DMS53 treated with DMSO at 0.1 percent for 48 hours (cell line): ENCODE results near the gene TMEM207.

Experiments
- DNase-seq: peaks from one replicate; lab custom pipeline; 2025; ENCODE audit not compliant: unreplicated experiment; lab: John Stamatoyannopoulos, UW

Gene TMEM207

GRCh38 chr3:190444576-190445145, 5.0 kb downstream of the TMEM207 start:
- DNase-seq: no peak

GRCh38 chr3:190444006-190444405, 5.7 kb downstream of the TMEM207 start:
- no peak for DNase-seq

GRCh38 chr3:190443257-190443656, 6.4 kb downstream of the TMEM207 start:
- no peak for DNase-seq

GRCh38 chr3:190442240-190442639, 7.5 kb downstream of the TMEM207 start:
- no peak for DNase-seq

- no peak for DNase-seq
Measured at GRCh38 chr3:190436331-190436730, 13.4 kb downstream of the TMEM207 start.

- DNase-seq: no peak
Measured at GRCh38 chr3:190435618-190436017, 14.1 kb downstream of the TMEM207 start.

GRCh38 chr3:190433626-190434025, 16.1 kb downstream of the TMEM207 start:
- DNase-seq: no peak

- DNase-seq: peak; percentile 8
Measured at GRCh38 chr3:190432216-190432615, 17.5 kb downstream of the TMEM207 start.

- DNase-seq: no peak
Measured at GRCh38 chr3:190430906-190431305, 18.8 kb downstream of the TMEM207 start.

- DNase-seq: no peak
Measured at GRCh38 chr3:190429681-190430080, 20.0 kb downstream of the TMEM207 start.

- DNase-seq: no peak
Measured at GRCh38 chr3:190426806-190427507, 22.7 kb downstream of the TMEM207 start.

- DNase-seq: no peak
Measured at GRCh38 chr3:190425833-190426232, 23.9 kb downstream of the TMEM207 start.

GRCh38 chr3:190424478-190425439, 24.9 kb downstream of the TMEM207 start:
- DNase-seq: peak; percentile 59

- no peak for DNase-seq
Measured at GRCh38 chr3:190424108-190424477, 25.6 kb downstream of the TMEM207 start.

- no peak for DNase-seq
Measured at GRCh38 chr3:190414297-190414696, 35.4 kb downstream of the TMEM207 start.

GRCh38 chr3:190404715-190405114, 45.0 kb downstream of the TMEM207 start:
- no peak for DNase-seq

- DNase-seq: no peak
Measured at GRCh38 chr3:190401963-190402362, 47.7 kb downstream of the TMEM207 start.

GRCh38 chr3:190399677-190400076, 50.0 kb downstream of the TMEM207 start:
- no peak for DNase-seq

GRCh38 chr3:190397889-190398288, 51.8 kb downstream of the TMEM207 start:
- DNase-seq: no peak

GRCh38 chr3:190396001-190396400, 53.7 kb downstream of the TMEM207 start:
- no peak for DNase-seq

- no peak for DNase-seq
Measured at GRCh38 chr3:190388703-190389102, 61.0 kb downstream of the TMEM207 start.
